GM13976 (cell line): ENCODE data around the gene AQP2.

Experiments used
- DNase-seq: peaks from one replicate; pipeline ENCODE4 v3.0.0; 2012; ENCODE audit warnings: low spot score
- CTCF ChIP-seq: IDR thresholded peaks from 2 replicates; pipeline ENCODE4 v1.5.1; 2012; ENCODE audit warnings: borderline replicate concordance, mild to moderate bottlenecking; ENCODE audit not compliant: insufficient read depth; ENCODE audit errors: extremely low read depth, missing control alignments, control extremely low read depth
- in situ Hi-C: fragments of 300-500 bp; cut with MboI; formaldehyde crosslinking; loops from one replicate; pipeline ENCODE4 v1.12.0; 2022; ENCODE audit warnings: low sequenced_read_pairs, mixed read lengths, inconsistent platforms; ENCODE audit not compliant: unreplicated experiment

AQP2 gene

GRCh38 chr12:49965836-49966235 lies 15.3 kb downstream of the AQP2 start:
- no peak for TF ChIP-seq CTCF
- in situ Hi-C loops, result no loop called here
- DNase-seq, result no peak

GRCh38 chr12:49966511-49967041 lies 16.0 kb downstream of the AQP2 start:
- DNase-seq, result no peak
- no peak for TF ChIP-seq CTCF
- in situ Hi-C loops, result no loop called here

GRCh38 chr12:49967042-49967776 lies 16.7 kb downstream of the AQP2 start:
- TF ChIP-seq CTCF, result peak; percentile 99
- in situ Hi-C loops, result no loop called here
- DNase-seq, result peak; percentile 94

GRCh38 chr12:49967777-49968250 lies 17.3 kb downstream of the AQP2 start:
- in situ Hi-C loops, result no loop called here
- TF ChIP-seq CTCF, result no peak
- DNase-seq, result no peak

- no peak for DNase-seq
- TF ChIP-seq CTCF, result no peak
- in situ Hi-C loops, result no loop called here
These were observed 17.9 kb downstream of the AQP2 start for GRCh38 chr12:49968471-49968870.

- in situ Hi-C loops, result no loop called here
- no peak for DNase-seq
- no peak for TF ChIP-seq CTCF
These were observed 18.5 kb downstream of the AQP2 start for GRCh38 chr12:49969027-49969426.
